Measurements from ENCODE around the gene CHGA. TPM values are rescaled to one million over a fixed set of nuclear protein-coding genes. Genes with fewer than 3 reads are reported as not detected.

CHGA gene
- polyA plus RNA-seq, 1 donor from 2014 or later = 131 TPM

DNA sequence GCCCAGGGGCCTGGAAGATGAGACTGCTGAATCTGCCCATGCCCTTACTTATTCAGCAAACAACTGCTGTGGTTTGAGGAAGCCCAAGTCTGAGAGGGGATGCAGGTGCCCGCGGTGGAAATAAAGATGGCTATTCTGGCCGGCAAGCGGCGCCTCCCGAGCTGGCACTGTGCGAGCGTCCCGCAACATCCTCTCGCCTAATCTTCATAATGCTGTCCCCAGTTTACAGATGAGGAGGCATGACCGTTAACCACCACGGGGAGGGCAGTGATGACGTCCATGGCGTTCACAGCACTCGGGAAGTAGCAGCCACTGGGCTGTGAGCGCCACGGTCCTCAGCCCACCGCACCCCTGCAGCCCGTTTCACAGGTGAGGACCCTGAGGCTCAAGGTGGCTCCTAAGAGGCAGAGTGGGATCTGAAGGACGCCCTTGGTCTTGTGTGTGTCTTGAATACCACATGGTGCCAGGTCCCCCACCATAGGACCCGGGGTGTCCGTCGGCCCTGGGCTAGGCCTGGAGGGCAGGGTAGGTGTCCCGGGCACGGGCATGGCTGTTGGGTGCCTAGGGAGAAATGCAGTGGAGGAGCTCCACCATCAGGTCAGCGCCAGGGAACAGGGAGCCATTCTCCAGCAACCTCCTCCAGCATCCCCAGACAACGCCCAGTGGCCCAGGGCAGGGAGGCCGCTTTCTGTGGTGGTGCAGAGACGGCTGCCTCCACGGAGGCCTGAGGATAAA lies 20.2 kb downstream of the CHGA start:
- no peaks in the 10 kb centered on the region for H3K9me3 ChIP-seq (ENCODE audit: low read length)
- H3K9ac ChIP-seq (ENCODE audit: low read length) = no peak overlapping the region
- no peaks in the 10 kb centered on the region for H3K9me2 ChIP-seq (ENCODE audit: insufficient read depth, low read length)
- H3K4me2 ChIP-seq (ENCODE audit: low read length) = no peak overlapping the region
- H3K4me3 ChIP-seq (ENCODE audit: low read length) = no peak overlapping the region
- H3K27me3 ChIP-seq (ENCODE audit: insufficient read depth, low read depth, low read length) = no peaks in the 10 kb centered on the region
- H3K27ac ChIP-seq (ENCODE audit: low read length) = no peak overlapping the region
- no peak for TF ChIP-seq CTCF (IDR thresholded peaks at IDR 0.05; ENCODE audit: poor library complexity, severe bottlenecking)
- no peak for TF ChIP-seq MXI1 (conservative IDR thresholded peaks at IDR 0.05; ENCODE audit: poor library complexity, severe bottlenecking)
- TF ChIP-seq RAD21 (conservative IDR thresholded peaks at IDR 0.05) = no peak
- no peak for TF ChIP-seq EZH2 (IDR thresholded peaks at IDR 0.05; ENCODE audit: borderline replicate concordance, insufficient read depth, low read length, poor library complexity, severe bottlenecking)
- TF ChIP-seq SMC3 (conservative IDR thresholded peaks at IDR 0.05; ENCODE audit: poor library complexity) = no peak
- no peak for TF ChIP-seq POLR2AphosphoS5 (IDR thresholded peaks at IDR 0.05)
- TF ChIP-seq, protein P1, sequence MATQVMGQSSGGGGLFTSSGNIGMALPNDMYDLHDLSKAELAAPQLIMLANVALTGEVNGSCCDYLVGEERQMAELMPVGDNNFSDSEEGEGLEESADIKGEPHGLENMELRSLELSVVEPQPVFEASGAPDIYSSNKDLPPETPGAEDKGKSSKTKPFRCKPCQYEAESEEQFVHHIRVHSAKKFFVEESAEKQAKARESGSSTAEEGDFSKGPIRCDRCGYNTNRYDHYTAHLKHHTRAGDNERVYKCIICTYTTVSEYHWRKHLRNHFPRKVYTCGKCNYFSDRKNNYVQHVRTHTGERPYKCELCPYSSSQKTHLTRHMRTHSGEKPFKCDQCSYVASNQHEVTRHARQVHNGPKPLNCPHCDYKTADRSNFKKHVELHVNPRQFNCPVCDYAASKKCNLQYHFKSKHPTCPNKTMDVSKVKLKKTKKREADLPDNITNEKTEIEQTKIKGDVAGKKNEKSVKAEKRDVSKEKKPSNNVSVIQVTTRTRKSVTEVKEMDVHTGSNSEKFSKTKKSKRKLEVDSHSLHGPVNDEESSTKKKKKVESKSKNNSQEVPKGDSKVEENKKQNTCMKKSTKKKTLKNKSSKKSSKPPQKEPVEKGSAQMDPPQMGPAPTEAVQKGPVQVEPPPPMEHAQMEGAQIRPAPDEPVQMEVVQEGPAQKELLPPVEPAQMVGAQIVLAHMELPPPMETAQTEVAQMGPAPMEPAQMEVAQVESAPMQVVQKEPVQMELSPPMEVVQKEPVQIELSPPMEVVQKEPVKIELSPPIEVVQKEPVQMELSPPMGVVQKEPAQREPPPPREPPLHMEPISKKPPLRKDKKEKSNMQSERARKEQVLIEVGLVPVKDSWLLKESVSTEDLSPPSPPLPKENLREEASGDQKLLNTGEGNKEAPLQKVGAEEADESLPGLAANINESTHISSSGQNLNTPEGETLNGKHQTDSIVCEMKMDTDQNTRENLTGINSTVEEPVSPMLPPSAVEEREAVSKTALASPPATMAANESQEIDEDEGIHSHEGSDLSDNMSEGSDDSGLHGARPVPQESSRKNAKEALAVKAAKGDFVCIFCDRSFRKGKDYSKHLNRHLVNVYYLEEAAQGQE (IDR thresholded peaks at IDR 0.05; ENCODE audit: borderline replicate concordance) = no peak
- no peak for TF ChIP-seq EP300 (conservative IDR thresholded peaks at IDR 0.05; ENCODE audit: poor library complexity, severe bottlenecking)
- TF ChIP-seq TAF1 (IDR thresholded peaks at IDR 0.05; ENCODE audit: low read depth) = no peak
- no peaks in the 10 kb centered on the region for H4K20me1 ChIP-seq (ENCODE audit: insufficient read depth)
- H3K79me2 ChIP-seq (replicated peaks; ENCODE audit: insufficient read depth, low read length) = no peaks in the 10 kb centered on the region
- H2AFZ ChIP-seq (ENCODE audit: low read depth, low read length) = no peak overlapping the region
- H3F3A ChIP-seq (ENCODE audit: insufficient read depth, low read length, poor library complexity, severe bottlenecking) = no peaks in the 10 kb centered on the region
- H3K36me3 ChIP-seq (ENCODE audit: insufficient read depth, low read length) = no peaks in the 10 kb centered on the region

DNA sequence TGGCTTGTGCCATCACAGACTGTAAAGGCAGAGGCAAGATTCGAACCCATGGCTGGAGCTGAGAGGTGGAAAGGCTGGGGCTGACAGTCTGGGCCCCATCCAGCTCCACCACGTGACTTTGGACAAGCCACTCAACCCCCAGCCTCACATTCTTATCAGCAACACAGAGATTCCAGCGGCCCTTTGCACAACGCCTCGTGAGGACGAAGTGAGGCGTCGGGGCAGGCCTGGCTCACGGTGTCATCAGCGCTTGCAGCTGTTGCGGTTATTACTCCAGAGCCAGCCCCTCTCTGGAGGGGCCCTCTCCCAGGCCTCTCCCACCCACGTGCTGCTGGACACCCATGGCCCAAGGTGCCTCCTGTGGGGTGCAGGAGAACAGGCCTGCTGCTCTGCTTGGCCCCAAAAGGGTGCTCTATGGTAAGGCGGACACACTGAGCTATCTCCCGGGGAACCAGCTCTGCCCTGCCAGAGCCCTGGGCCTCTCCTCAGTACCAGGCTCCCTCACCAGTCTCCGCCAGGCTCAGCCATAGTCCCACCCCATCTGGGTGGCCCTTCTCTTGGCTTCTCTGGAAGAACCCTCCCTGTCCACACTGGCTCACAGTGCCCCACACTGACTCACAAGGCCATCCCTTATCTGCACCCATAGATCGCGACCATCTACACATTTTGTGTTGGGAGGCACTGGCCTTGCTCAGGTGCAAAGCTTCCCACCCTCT lies 21.1 kb downstream of the CHGA start:
- H3K4me2 ChIP-seq (ENCODE audit: low read length) = no peak overlapping the region
- no peaks in the 10 kb centered on the region for H3K9me3 ChIP-seq (ENCODE audit: low read length)
- H3K9ac ChIP-seq (ENCODE audit: low read length) = no peak overlapping the region
- no peak overlapping the region for H3K27ac ChIP-seq (ENCODE audit: low read length)
- H3F3A ChIP-seq (ENCODE audit: insufficient read depth, low read length, poor library complexity, severe bottlenecking) = no peaks in the 10 kb centered on the region
- H3K4me3 ChIP-seq (ENCODE audit: low read length) = no peak overlapping the region
- H2AFZ ChIP-seq (ENCODE audit: low read depth, low read length) = no peak overlapping the region
- no peaks in the 10 kb centered on the region for H3K79me2 ChIP-seq (replicated peaks; ENCODE audit: insufficient read depth, low read length)
- H4K20me1 ChIP-seq (ENCODE audit: insufficient read depth) = no peaks in the 10 kb centered on the region
- no peaks in the 10 kb centered on the region for H3K9me2 ChIP-seq (ENCODE audit: insufficient read depth, low read length)
- no peaks in the 10 kb centered on the region for H3K27me3 ChIP-seq (ENCODE audit: insufficient read depth, low read depth, low read length)
- no peaks in the 10 kb centered on the region for H3K36me3 ChIP-seq (ENCODE audit: insufficient read depth, low read length)
- no peak for TF ChIP-seq CTCF (IDR thresholded peaks at IDR 0.05; ENCODE audit: poor library complexity, severe bottlenecking)
- TF ChIP-seq, protein P1 (IDR thresholded peaks at IDR 0.05; ENCODE audit: borderline replicate concordance) = no peak
- TF ChIP-seq EZH2 (IDR thresholded peaks at IDR 0.05; ENCODE audit: borderline replicate concordance, insufficient read depth, low read length, poor library complexity, severe bottlenecking) = no peak
- no peak for TF ChIP-seq POLR2AphosphoS5 (IDR thresholded peaks at IDR 0.05)
- TF ChIP-seq MXI1 (conservative IDR thresholded peaks at IDR 0.05; ENCODE audit: poor library complexity, severe bottlenecking) = no peak
- TF ChIP-seq RAD21 (conservative IDR thresholded peaks at IDR 0.05) = no peak
- TF ChIP-seq SMC3 (conservative IDR thresholded peaks at IDR 0.05; ENCODE audit: poor library complexity) = no peak
- TF ChIP-seq TAF1 (IDR thresholded peaks at IDR 0.05; ENCODE audit: low read depth) = no peak
- no peak for TF ChIP-seq EP300 (conservative IDR thresholded peaks at IDR 0.05; ENCODE audit: poor library complexity, severe bottlenecking)

Measured in neural cell (in vitro differentiated cells).